HepG2 (cell line): Measurements from ENCODE around the gene NKD1. TPM values are rescaled to one million over a fixed set of nuclear protein-coding genes. Genes with fewer than 3 reads are reported as not detected.

Source experiments
- ESRRA ChIP-seq: sonication (generic); formaldehyde crosslinking; IDR thresholded peaks from 2 replicates; pipeline ENCODE4 v1.5.1; 2020; ENCODE audit warnings: mild to moderate bottlenecking, low read depth, missing genetic modification reagents
- FLYWCH1 ChIP-seq: sonication (generic); formaldehyde crosslinking; IDR thresholded peaks from 2 replicates; pipeline ENCODE4 v1.8.1; 2023; ENCODE audit warnings: mild to moderate bottlenecking, missing genetic modification reagents
- HOXA9 ChIP-seq: sonication (generic); formaldehyde crosslinking; IDR thresholded peaks from 2 replicates; pipeline ENCODE4 v1.8.1; 2022; ENCODE audit warnings: missing genetic modification reagents, mild to moderate bottlenecking, moderate library complexity, borderline replicate concordance
- ISL2 ChIP-seq: sonication (generic); formaldehyde crosslinking; IDR thresholded peaks from 2 replicates; pipeline ENCODE4 v1.5.0; 2020; ENCODE audit warnings: missing genetic modification reagents
- KLF12 ChIP-seq: sonication (generic); formaldehyde crosslinking; IDR thresholded peaks from 2 replicates; pipeline ENCODE4 v1.4.0; 2020; ENCODE audit warnings: missing genetic modification reagents, borderline replicate concordance
- KLF9 ChIP-seq: IDR thresholded peaks from 2 replicates; pipeline ENCODE4 v1.6.1; 2016; ENCODE audit warnings: low read depth
- MBNL3 ChIP-seq: fragments of 250-450 bp; sonication (Bioruptor Pico); conservative IDR thresholded peaks from 2 replicates; pipeline ENCODE4 v1.8.0; 2022; ENCODE audit warnings: mild to moderate bottlenecking, inconsistent platforms
- SP140L ChIP-seq: sonication (generic); formaldehyde crosslinking; IDR thresholded peaks from 2 replicates; pipeline ENCODE4 v1.4.0; 2020; ENCODE audit warnings: missing genetic modification reagents, borderline replicate concordance
- TOPORS ChIP-seq: sonication (generic); formaldehyde crosslinking; IDR thresholded peaks from 2 replicates; pipeline ENCODE4 v1.8.0; 2023; ENCODE audit warnings: mild to moderate bottlenecking, missing genetic modification reagents
- ZNF607 ChIP-seq: sonication (generic); formaldehyde crosslinking; IDR thresholded peaks from 2 replicates; pipeline ENCODE4 v1.5.1; 2020; ENCODE audit warnings: missing genetic modification reagents, mild to moderate bottlenecking, borderline replicate concordance
- ZNF780A ChIP-seq: sonication (generic); formaldehyde crosslinking; IDR thresholded peaks from 2 replicates; pipeline ENCODE4 v1.8.0; 2022; ENCODE audit warnings: mild to moderate bottlenecking, missing genetic modification reagents, moderate library complexity
- ZSCAN30 ChIP-seq: sonication (generic); formaldehyde crosslinking; IDR thresholded peaks from 2 replicates; pipeline ENCODE4 v1.5.0; 2020; ENCODE audit warnings: mild to moderate bottlenecking, missing genetic modification reagents
- polyA plus RNA-seq, 8 experiments: library from polyadenylated mRNA; depleted of rRNA in 3 of 8; stranded (reverse) in 7 of 8; unstranded in 1 of 8; fragments of >200 nt; fragmentation: Illumina TruSeq in 4 of 8; extraction: Trizol in 4 of 8; gene quantifications; 2 replicates each; pipeline versions ENCODE4 v1.2.1 to v1.2.3, GENCODE V29; 2011 to 2016; ENCODE audit warnings: low read depth in 4 of 8, missing spikeins in 1 of 8, mixed read lengths in 1 of 8; ENCODE audit not compliant: insufficient read depth in 1 of 8
- total RNA-seq, 5 experiments: library from RNA; depleted of rRNA; stranded (reverse); fragments of >200 nt; fragmentation: Illumina TruSeq; extraction: Trizol; gene quantifications; 2 replicates each; pipeline ENCODE4 v1.2.3, GENCODE V29; 2016; ENCODE audit warnings: low read depth in 1 of 5
- TF ChIP-seq, protein P1 (sequence below): sonication (generic); formaldehyde crosslinking; IDR thresholded peaks from 2 replicates; pipeline ENCODE4 v1.5.0; 2020; ENCODE audit warnings: missing genetic modification reagents, mild to moderate bottlenecking, borderline replicate concordance
- TF ChIP-seq, protein P2 (sequence below): fragments of 450-650 bp; IDR thresholded peaks from 2 replicates; pipeline ENCODE4 v1.6.1; 2017
- TF ChIP-seq, protein P3 (sequence below): sonication (generic); formaldehyde crosslinking; IDR thresholded peaks from 2 replicates; pipeline ENCODE4 v1.8.1; 2022; ENCODE audit warnings: low read depth, mild to moderate bottlenecking, missing genetic modification reagents
- TF ChIP-seq, protein P4 (sequence below): sonication (generic); formaldehyde crosslinking; IDR thresholded peaks from 2 replicates; pipeline ENCODE4; 2020; ENCODE audit warnings: missing genetic modification reagents, mild to moderate bottlenecking, borderline replicate concordance
- TF ChIP-seq, protein P5 (sequence below): sonication (generic); formaldehyde crosslinking; IDR thresholded peaks from 2 replicates; pipeline ENCODE4 v1.8.0; 2022; ENCODE audit warnings: mild to moderate bottlenecking, missing genetic modification reagents, moderate library complexity
- TF ChIP-seq, protein P6 (sequence below): sonication (generic); formaldehyde crosslinking; IDR thresholded peaks from 2 replicates; pipeline ENCODE4 v1.4.0; 2020; ENCODE audit warnings: missing genetic modification reagents

NKD1 gene
- total and polyA plus RNA-seq, 2 of the 13 experiments (the other 11 are each of a cell fraction or from before 2014, with no cell fraction given), result 70.4 to 121 TPM

DNA sequence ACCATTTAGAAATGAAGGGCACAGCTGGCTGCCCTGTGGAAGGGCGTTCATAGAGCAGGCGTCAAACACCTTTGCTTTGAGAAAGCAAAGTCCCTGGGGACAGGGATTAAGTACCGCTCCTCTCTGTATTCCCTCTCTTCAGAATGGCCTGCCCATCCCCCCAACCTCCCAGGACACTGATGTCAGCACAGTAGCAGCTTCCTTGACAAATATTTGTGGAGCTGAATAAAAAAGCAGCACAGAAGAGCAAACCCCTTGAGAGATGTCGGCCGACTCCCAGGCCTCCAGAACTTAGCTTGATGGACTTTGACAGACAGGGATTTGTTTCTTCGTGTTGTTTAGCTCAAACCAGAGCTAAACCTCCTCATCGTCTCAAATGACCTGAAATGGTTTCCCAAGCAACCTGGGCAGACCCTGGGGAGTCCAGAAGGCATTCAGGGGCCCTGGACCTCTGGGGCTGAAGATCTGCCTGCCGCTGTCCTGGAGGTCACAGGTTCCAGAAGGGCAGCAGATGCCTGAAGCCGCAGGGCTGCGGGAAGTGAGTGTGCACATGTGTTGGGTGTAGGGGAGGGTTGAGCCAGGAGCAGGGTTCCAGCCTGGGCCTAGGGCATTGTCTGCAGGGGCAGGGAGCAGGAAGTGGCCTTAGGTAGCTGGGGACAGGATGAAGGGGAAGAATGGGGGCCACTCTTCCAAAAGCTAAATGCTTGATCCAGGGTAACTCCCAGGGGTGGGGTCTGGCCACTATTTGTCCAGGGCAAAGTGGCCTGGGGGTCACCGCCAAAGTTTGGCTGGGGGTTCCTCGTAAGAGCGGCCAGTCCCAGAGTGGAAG lies 42.3 kb upstream of the NKD1 start (continued):
- TF ChIP-seq MBNL3 (CRISPR knock-in tag) (no peak), ISL2 (CRISPR knock-in tag) (peak; percentile 75; the same call in 1 of the 2 replicates), TOPORS (CRISPR knock-in tag) (0 out of 2 replicates have a peak, but pooled peaks have one; percentile 71), ZSCAN30 (CRISPR knock-in tag) (no peak), FLYWCH1 (no peak), HOXA9 (CRISPR knock-in tag) (no peak), ESRRA (peak; percentile 82), KLF12 (CRISPR knock-in tag) (no peak), ZNF780A (CRISPR knock-in tag) (no peak), KLF9 (CRISPR knock-in tag) (no peak), ZNF607 (CRISPR knock-in tag) (peak; percentile 71; the same call in 1 of the 2 replicates), SP140L (CRISPR knock-in tag) (peak; percentile 62; the same call in 1 of the 2 replicates)
- TF ChIP-seq, protein P1, sequence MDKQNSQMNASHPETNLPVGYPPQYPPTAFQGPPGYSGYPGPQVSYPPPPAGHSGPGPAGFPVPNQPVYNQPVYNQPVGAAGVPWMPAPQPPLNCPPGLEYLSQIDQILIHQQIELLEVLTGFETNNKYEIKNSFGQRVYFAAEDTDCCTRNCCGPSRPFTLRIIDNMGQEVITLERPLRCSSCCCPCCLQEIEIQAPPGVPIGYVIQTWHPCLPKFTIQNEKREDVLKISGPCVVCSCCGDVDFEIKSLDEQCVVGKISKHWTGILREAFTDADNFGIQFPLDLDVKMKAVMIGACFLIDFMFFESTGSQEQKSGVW (CRISPR knock-in tag), result no peak
- TF ChIP-seq, protein P2, sequence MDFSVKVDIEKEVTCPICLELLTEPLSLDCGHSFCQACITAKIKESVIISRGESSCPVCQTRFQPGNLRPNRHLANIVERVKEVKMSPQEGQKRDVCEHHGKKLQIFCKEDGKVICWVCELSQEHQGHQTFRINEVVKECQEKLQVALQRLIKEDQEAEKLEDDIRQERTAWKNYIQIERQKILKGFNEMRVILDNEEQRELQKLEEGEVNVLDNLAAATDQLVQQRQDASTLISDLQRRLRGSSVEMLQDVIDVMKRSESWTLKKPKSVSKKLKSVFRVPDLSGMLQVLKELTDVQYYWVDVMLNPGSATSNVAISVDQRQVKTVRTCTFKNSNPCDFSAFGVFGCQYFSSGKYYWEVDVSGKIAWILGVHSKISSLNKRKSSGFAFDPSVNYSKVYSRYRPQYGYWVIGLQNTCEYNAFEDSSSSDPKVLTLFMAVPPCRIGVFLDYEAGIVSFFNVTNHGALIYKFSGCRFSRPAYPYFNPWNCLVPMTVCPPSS, result no peak
- TF ChIP-seq, protein P3, sequence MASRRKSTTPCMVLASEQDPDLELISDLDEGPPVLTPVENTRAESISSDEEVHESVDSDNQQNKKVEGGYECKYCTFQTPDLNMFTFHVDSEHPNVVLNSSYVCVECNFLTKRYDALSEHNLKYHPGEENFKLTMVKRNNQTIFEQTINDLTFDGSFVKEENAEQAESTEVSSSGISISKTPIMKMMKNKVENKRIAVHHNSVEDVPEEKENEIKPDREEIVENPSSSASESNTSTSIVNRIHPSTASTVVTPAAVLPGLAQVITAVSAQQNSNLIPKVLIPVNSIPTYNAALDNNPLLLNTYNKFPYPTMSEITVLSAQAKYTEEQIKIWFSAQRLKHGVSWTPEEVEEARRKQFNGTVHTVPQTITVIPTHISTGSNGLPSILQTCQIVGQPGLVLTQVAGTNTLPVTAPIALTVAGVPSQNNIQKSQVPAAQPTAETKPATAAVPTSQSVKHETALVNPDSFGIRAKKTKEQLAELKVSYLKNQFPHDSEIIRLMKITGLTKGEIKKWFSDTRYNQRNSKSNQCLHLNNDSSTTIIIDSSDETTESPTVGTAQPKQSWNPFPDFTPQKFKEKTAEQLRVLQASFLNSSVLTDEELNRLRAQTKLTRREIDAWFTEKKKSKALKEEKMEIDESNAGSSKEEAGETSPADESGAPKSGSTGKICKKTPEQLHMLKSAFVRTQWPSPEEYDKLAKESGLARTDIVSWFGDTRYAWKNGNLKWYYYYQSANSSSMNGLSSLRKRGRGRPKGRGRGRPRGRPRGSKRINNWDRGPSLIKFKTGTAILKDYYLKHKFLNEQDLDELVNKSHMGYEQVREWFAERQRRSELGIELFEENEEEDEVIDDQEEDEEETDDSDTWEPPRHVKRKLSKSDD (CRISPR knock-in tag), result peak; percentile 13; the same call in 1 of the 2 replicates
- TF ChIP-seq, protein P4, sequence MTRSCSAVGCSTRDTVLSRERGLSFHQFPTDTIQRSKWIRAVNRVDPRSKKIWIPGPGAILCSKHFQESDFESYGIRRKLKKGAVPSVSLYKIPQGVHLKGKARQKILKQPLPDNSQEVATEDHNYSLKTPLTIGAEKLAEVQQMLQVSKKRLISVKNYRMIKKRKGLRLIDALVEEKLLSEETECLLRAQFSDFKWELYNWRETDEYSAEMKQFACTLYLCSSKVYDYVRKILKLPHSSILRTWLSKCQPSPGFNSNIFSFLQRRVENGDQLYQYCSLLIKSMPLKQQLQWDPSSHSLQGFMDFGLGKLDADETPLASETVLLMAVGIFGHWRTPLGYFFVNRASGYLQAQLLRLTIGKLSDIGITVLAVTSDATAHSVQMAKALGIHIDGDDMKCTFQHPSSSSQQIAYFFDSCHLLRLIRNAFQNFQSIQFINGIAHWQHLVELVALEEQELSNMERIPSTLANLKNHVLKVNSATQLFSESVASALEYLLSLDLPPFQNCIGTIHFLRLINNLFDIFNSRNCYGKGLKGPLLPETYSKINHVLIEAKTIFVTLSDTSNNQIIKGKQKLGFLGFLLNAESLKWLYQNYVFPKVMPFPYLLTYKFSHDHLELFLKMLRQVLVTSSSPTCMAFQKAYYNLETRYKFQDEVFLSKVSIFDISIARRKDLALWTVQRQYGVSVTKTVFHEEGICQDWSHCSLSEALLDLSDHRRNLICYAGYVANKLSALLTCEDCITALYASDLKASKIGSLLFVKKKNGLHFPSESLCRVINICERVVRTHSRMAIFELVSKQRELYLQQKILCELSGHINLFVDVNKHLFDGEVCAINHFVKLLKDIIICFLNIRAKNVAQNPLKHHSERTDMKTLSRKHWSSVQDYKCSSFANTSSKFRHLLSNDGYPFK (CRISPR knock-in tag), result peak; percentile 40; the same call in 1 of the 2 replicates
- TF ChIP-seq, protein P5, sequence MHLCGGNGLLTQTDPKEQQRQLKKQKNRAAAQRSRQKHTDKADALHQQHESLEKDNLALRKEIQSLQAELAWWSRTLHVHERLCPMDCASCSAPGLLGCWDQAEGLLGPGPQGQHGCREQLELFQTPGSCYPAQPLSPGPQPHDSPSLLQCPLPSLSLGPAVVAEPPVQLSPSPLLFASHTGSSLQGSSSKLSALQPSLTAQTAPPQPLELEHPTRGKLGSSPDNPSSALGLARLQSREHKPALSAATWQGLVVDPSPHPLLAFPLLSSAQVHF (CRISPR knock-in tag), result no peak
- TF ChIP-seq, protein P6, sequence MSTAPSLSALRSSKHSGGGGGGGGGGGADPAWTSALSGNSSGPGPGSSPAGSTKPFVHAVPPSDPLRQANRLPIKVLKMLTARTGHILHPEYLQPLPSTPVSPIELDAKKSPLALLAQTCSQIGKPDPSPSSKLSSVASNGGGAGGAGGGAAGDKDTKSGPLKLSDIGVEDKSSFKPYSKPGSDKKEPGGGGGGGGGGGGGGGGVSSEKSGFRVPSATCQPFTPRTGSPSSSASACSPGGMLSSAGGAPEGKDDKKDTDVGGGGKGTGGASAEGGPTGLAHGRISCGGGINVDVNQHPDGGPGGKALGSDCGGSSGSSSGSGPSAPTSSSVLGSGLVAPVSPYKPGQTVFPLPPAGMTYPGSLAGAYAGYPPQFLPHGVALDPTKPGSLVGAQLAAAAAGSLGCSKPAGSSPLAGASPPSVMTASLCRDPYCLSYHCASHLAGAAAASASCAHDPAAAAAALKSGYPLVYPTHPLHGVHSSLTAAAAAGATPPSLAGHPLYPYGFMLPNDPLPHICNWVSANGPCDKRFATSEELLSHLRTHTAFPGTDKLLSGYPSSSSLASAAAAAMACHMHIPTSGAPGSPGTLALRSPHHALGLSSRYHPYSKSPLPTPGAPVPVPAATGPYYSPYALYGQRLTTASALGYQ, result 0 out of 2 replicates have a peak, but pooled peaks have one; percentile 41
